NCI-H2196 treated with DMSO at 0.1 percent for 48 hours (cell line): Measurements from ENCODE around the gene MBD5.

Source experiments
- DNase-seq: peaks from one replicate; lab custom pipeline; 2025; ENCODE audit not compliant: unreplicated experiment; lab: John Stamatoyannopoulos, UW

MBD5 gene

DNA sequence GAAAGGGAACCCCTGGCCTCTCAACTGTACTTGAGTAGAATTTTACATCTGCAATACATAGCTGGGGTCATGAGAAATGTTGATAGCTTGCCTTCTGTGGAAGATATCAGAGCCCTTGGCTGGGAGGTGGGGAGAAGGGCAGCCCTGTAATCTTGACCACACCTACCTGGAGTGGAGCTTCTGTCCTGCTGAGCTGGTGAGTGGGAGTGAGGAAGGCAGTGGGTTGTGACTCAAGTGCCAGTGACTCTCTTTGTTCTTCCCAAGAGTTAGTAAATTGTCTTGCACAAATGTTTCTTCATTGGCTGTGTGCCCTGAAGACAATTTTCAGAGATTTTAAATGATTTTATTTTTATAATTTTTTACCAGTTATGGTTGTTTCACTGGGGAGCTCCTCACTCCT lies 277.3 kb downstream of the MBD5 start:
- no peak for DNase-seq

DNA sequence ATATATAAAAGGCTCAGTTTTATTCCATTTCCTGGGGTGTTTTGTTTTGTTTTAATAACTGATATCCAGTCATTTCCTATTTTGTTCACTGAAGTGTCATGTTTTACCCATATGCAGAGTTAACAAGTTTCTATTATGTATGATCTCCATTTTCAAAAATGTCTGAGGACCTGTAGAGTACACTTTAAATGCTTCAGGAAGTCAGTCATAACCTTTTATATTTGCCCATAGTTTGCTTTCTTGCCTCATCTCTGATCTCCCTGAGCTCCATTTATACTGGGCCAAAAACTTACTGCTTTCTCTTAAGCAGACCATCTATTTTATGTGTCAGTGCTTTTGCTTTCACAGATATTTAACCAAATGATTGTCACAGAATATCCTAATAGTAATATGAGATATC lies 278.7 kb downstream of the MBD5 start:
- DNase-seq, result no peak

DNA sequence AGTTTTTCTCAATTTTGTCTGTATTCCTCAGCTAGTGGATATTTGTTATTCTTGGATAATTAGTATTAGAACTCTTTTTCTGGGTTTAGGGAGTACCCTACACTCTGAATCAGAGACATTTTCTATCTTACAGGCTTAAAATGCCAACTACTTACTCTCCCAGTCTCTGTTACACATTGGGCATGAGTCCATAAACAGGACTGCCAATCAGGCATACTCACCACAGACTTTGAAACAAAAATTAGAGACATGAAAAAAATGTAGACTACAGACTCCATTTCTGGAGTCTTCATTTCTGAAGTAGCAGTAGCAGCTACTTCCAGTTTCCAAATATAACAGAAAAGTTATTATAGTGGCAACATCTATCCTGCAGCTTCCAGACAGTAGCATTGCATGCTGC lies 279.7 kb downstream of the MBD5 start:
- no peak for DNase-seq

DNA sequence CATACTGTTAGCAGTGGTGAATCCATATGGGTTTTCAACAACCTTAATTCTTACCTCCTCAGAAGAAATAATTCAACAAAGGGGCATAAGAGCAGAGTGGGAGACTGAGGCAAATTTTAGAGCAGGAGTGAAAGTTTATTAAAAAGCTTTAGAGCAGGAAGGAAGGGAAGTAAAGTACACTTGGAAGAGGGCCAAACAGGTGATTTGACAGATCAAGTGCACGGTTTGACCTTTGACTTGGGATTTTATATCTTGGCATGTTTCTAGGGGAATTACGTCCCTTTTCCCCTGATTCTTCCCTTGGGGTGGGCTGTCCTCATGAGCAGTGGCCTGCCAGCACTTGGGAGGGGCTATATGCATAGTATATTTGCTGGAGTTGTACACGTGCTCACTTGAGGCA lies 280.5 kb downstream of the MBD5 start:
- DNase-seq, result no peak

DNA sequence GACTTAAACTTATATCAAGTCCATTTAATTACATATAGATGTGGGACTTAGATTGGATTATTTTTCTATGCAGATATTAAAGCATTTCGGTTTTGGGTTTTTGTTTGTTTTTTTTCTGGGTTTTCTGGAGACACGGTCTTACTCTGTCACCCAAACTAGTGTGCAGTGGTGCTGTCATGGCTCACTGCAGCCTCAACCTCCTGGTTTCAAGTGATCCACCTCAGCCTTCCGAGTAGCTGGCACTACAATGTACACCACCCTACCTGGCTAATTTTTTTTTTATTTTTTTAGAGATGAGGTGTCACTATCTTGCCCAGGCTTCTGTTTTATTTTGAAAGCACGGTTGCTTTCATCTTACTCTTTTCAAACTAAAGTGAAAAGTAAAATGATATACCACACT lies 281.6 kb downstream of the MBD5 start:
- no peak for DNase-seq

DNA sequence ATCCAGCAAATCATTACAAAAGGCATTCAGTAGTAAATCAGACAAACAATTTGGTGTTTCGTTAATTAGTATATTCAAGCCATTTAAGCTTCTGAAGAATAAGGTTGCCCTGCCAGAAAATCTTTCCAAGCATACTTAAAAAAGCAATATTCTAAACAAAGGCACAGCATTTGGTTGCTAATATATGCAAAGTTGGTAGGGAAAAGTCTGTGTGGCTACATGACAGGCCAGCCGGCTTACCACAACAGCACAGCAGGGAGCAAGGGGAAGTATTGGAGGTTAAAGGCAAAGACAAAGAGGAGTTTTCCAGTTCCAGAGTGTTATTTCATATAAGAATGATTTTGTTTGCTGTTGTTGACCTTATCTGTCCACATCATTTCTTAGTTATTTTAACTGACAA lies 282.3 kb downstream of the MBD5 start:
- DNase-seq, result no peak

DNA sequence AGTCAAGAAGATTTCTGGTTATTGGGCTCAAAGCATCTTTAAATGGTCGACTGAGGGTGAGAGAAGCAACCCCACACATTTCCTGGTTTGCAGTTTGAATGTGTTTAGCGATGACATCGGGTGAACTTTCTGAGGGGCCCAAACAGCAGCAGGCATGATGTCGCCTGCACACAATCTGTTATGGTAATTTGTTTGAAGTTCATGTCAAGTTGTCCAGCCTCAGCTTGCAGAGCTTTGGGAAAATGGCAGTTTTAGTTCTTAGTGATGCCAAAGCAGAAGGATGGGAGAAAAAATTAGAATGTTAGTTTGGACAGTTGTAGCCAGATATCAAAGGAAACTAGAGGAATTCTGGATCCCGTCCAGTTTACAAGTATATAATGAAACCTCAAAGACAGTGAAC lies 284.6 kb downstream of the MBD5 start:
- no peak for DNase-seq

DNA sequence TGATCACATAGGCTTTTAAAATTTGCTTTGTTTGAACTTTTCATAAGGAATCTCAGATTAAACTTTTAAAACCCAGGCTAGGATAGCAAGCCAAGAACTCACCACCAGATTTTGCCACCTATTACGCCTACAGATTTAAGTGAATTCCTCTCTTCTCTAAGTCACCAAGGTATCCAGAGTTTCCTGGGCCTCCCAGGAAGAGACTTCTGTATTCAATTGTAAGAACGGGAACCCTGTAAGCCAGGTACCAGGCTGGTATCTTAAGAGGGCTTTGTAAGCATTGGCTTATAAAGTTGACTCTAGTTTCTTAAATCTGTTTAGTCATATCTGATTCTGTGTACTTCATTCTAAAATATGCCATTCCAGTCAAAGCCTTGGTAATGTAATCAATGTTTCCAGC lies 285.1 kb downstream of the MBD5 start:
- no peak for DNase-seq

DNA sequence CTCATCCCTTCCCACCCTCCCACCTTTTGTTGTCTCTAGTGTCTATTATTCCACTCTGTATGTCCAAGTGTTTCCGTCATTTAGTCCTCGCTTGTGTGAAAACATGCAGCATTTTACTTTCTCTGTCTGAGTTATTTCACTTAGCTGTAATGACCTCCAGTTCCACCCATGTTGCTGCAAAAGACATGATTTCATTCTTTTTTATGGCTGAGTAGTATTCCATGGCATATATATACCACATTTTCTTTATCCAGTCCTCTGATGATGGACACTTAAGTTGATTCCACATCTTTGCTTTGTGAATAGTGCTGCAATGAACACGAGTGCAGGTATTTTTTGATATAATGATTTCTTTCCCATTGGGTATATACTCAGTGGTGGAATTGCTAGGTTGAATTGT lies 296.7 kb downstream of the MBD5 start:
- DNase-seq, result no peak

DNA sequence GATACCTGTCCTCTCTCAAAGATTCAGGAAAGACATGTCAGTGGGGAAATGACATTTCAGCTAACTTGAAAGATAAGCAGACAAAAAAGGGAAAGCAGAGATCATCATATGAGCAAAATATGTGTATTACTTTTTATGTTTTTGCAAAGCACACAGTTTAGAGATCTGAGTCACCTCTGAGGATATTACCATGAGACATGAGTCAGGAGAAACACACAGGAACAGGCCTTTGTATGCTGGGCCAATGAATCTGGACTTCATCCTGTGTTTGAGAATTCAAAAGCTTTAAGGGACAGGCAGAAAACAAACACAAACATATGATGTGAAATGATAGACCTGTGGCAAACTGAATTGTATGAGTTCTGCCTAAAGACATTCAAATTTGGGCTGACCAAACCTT lies 317.6 kb downstream of the MBD5 start:
- DNase-seq, result no peak

DNA sequence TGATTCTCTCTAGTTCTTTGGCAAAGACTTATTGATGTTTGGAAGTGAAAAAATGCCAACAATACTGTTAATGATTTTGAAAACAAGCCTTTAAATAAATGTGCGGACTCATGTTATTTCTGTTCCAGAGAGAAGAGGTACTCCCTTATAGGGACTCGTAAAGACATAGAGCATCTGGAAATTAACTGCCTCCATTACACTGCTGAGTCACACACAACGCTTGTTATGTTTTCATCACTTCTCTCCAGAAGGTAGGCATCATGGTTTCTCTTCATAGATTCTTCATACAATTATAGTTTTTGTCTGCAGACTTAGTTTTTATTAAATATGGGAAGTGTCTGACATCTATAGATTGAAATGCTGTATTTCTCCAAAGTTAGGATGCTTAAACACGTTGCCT lies 321.2 kb downstream of the MBD5 start:
- no peak for DNase-seq

DNA sequence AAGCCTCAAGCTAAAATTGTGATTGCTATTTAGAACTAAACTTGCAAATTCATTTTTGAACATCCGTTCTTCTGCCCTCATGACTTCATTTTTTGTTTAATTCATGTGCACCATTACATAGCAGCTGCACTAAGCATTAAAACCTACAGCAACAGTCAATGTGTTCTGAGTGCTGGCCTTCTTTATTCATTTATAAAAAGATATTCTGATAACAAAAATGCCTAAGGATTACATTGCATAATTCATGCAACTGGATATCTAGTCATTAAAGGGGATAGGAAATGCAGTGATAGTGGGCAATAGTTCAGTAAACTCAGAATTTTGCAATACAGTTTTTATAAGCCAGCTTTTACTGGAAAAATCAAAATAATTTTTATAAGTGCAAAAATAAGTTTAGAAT lies 329.3 kb downstream of the MBD5 start:
- DNase-seq, result no peak

DNA sequence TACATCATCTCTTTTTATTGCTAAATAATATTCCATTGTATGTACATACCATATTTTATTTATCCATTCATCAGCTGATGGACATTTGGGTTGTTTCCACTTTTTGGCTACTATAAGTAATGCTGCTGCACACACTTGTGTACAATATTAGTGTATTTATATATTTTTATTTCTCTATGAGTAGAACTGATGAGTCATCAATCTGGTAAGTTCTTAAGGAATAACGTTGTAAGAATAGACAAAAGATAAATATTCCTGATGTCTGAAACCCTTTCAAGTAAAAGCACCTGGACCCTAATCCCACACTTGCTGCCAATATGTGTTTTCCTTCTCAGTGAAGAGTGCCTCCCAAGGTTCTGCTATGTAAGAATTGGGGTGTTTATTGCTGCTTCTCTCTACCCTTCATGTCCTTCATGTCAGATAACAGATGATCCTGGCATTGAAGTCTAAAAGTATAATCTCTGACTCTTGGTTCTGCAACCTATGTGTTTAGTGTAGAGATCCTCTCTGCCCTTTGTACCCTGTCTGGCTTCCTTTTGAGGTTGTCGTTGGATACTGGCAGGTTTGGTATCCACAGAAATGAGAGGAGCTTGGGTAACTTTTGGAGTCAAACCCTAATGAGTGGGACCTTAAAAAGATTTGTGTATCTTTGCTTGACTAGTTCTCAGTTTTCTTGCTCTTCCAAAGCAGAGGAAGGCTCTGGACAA lies 330.7 kb downstream of the MBD5 start:
- DNase-seq, result no peak

DNA sequence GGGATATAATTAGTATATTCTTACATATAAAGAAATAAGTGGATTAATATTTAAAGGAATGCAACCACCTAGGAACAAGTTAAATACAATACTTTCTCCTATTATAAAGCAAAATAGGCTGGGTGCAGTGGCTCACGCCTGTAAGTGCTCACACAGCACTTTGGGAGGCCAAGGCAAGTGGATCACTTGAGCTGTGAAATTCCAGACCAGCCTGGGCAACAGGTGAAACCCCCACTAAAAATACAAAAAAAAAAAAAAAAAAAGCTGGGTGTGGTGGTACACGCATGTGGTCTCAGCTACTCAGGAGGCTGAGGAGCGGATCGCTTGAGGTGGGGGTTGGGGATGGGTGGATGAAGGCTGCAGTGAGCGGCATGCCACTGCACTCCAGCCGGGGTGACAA lies 337.5 kb downstream of the MBD5 start:
- DNase-seq, result no peak

DNA sequence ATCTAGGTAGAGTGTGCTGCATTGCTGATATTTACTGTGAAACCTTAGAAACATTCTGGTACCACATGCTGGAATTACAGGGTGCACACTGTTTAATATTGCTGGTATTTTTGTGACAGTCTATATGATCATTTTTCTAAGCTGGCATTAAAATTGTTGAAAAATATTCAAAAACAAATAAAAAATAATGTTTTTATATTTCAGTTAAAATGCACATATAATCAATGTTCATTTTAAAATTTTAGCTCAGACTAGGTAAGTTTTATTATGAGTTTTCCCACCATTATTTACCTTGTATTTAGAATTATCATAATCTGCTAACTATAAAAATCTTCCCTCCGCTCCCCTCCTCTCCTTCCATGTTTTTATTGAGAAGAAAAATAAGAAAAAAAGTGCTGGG lies 339.8 kb downstream of the MBD5 start:
- DNase-seq, result no peak

DNA sequence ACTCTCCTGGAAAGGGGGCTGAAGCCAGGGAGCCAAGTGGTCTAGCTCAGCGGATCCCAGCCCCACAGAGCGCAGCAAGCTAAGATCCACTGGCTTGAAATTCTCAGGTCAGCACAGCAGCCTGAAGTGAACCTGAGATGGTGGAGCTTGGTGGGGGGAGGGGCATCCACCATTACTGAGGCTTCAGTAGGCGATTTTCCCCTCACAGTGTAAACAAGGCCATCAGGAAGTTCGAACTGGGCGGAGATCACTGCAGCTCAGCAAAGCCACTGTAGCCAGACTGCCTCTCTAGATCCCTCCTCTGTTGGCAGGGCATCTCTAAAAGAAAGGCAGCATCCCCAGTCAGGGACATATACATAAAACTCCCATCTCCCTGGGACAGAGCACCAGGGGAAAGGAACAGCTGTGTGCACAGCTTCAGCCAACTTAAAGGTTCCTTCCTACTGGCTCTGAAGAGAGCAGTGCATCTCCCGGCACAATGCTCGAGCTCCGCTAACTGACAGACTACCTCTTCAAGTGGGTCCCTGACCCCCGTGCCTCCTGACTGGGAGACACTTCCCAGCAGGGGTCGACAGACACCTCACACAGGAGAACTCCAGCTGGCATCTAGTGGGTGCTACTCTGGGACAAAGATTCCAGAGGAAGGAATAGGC lies 341.4 kb downstream of the MBD5 start:
- DNase-seq, result no peak

DNA sequence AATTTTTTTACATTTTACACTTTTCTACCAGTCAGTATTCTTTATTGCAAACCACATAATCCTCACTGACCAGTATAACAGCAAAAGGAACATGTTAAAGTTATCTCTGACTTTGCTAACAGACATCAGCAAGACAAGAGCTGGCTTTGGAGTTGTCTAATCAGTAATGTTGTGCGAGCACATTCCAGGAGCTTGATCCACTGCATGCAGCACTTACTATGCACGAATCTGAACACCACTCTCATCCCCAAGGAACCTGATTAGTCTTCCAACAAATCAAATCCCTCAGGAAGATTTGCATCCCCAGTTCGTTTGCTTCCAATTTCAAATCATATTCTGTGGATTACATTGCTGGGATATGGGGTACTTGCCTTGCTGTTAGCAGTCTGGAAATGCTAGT lies 354.3 kb downstream of the MBD5 start:
- DNase-seq, result no peak

DNA sequence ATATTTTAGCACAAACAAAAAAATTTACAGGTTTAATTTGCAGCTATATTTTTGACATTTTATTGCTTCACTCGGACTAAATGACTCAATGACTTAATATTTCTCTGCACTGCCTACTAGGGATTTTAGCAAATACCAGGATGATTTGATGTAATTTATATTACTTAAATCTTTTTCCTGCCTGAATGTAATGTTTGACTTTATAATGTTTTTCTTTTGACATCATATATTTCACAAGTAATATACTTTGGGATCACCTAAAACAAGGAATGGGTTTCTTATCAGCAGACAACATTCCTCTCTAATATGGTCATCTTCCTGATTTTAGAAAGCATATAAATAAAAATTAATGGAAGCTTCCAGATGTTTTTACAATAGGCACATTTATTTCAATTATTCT lies 370.4 kb downstream of the MBD5 start:
- DNase-seq, result no peak

DNA sequence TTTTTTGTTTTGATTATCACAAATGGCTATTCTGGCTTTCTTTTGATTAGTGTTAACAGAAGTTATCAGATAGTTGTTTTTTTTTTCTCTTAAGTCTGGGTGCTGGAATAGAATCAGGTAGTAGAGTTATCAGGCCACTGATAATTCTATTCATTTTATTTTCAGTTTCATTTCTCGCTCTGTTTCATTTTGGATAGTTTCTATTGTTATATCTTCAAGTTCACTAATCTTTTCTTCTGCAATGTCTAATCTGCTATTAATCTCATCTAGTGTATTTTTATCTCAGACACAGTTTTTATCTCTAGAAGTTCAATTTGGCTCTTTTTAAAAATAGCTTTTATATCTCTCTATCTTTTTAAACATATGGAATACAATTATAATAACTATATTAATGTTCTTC lies 381.9 kb downstream of the MBD5 start:
- DNase-seq, result no peak

DNA sequence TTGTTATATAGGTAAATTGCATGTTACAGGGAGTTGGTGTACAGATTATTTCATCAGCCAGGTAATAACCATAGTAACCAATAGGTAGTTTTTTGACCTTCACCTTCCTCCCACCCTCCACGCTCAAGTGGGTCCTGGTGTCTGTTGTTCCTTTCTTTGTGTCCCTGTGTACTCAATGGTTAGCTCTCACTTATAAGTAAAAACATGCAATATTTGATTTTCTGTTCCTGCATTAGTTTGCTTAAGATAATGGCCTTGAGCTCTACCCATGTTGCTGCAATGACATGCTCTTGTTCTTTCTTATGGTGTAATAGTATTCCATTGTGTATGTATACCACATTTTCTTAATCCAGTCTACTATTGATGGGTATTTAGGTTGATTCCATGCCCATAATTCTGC lies 390.0 kb downstream of the MBD5 start:
- DNase-seq, result no peak

DNA sequence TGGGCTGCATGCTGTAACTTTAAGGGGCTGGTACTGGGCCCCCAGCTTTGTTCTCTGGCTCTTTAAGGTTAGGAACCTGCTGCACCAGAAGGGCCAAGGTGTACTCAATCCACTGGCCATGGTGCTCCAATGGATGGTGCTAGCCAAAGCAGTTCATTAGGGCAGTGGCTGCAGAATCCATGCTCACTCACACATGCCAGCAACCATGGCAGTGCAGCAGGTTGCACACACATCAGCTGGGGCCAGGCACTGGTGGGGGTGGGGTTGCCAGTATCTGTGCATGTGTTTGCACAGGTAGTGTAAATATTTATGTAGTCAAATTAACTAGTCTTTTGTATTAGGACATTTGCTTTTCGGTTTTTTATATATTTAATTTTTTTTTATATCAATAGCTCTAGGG lies 395.4 kb downstream of the MBD5 start:
- no peak for DNase-seq

DNA sequence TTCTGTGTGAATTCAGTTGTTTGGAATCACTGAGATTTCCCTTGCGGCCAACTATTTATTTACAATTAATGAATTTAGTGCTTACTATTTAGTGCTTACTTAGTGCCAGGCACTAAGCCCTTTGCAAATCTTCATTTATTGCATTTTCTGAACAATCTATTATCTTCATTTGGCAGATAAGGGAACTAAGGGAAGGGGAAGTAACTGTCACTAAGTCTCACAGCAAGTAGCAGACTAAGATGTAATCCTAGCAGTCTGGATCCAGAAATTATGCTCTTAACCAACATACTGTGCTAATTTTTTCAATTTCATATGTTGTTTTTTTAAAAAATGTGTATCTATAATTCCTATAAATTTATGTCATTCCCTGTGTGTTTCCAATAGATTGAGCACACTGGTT lies 409.2 kb downstream of the MBD5 start:
- DNase-seq, result no peak

DNA sequence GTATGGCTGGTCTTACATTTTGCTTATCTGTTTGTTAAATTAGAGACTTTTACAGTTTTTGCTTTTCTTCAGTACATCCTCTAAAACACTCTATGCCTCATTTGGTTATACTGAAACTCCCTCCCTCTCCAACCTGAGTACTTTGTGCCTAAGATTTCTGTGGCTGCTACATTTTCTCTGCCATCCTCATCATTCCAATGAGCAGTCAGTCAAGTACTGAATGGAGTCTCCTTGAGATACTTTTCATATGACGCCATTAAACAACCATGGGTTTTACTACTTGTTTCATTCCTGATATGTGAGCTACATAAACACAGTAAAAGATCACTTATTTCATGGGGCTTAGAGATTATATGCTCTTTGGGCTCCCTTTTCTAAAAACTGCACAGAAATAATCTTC lies 427.0 kb downstream of the MBD5 start:
- DNase-seq, result no peak
